Activated naive CD8-positive, alpha-beta T cell treated with anti-CD3 and anti-CD28 coated beads for 36 hours (primary cell): ENCODE data around the gene PARP8. TPM values are rescaled to one million over a fixed set of nuclear protein-coding genes. Genes with fewer than 3 reads are reported as not detected.
A peak's percentile ranks its signal among the peaks of the same experiment; 100 is the strongest.
"Not testable (repeated sequence)": the region's sequence is repeated elsewhere in the genome, so short reads cannot be mapped to it uniquely, and the experiment has no call there.

Experiments used
- DNase-seq: peaks from one replicate; pipeline ENCODE4 v3.0.0; 2021
- H3K27ac Mint-ChIP-seq: one replicate; pipeline ENCODE4 v1.8.0; 2022; ENCODE audit warnings: mild to moderate bottlenecking, moderate library complexity, mixed read lengths
- H3K27me3 Mint-ChIP-seq: one replicate; pipeline ENCODE4 v1.8.0; 2022; ENCODE audit warnings: mild to moderate bottlenecking, mixed read lengths
- H3K36me3 Mint-ChIP-seq: one replicate; pipeline ENCODE4 v1.8.0; 2021; ENCODE audit warnings: mild to moderate bottlenecking, mixed read lengths
- H3K4me1 Mint-ChIP-seq: one replicate; pipeline ENCODE4 v1.8.0; 2021; ENCODE audit warnings: mixed read lengths
- H3K4me3 Mint-ChIP-seq: one replicate; pipeline ENCODE4 v1.8.0; 2022; ENCODE audit warnings: mild to moderate bottlenecking, moderate library complexity, mixed read lengths
- H3K9me3 Mint-ChIP-seq: one replicate; pipeline ENCODE4 v1.8.0; 2022; ENCODE audit warnings: mixed read lengths
- total RNA-seq, 2 experiments: library from RNA; stranded (reverse); gene quantifications; one replicate each; pipeline ENCODE4 v1.2.3, GENCODE V29; 2021

PARP8 gene
- 10 to 100 TPM; 41.0 to 43.6 TPM for total RNA-seq

- peaks cover 34% of the 10 kb centered on the region for H3K4me1 Mint-ChIP-seq
- H3K27ac Mint-ChIP-seq, result peak within 1 kb of the TSS; percentile 100
- no peaks in the 10 kb centered on the region for H3K27me3 Mint-ChIP-seq
- H3K4me3 Mint-ChIP-seq, result peak within 1 kb of the TSS; percentile 99
- H3K9me3 Mint-ChIP-seq, result peaks cover under 1% of the 10 kb centered on the region
- peak; percentile 63 for DNase-seq
- peaks cover 19% of the 10 kb centered on the region for H3K36me3 Mint-ChIP-seq
Measured at GRCh38 chr5:50666261-50667022, at the start of gene PARP8. Gene PARP8, plus strand, starts transcription at chr5:50666637. Its CDS starts 459 bp downstream, at chr5:50667096.

GRCh38 chr5:50623666-50624065 is 42.8 kb upstream of the PARP8 start:
- Mint-ChIP-seq H3K27me3 (no peaks in the 10 kb centered on the region), H3K4me3 (no peak overlapping the region), H3K9me3 (peaks cover 11% of the 10 kb centered on the region), H3K4me1 (peaks cover 5% of the 10 kb centered on the region), H3K36me3 (peaks cover 10% of the 10 kb centered on the region), H3K27ac (no peak overlapping the region)
- no peak for DNase-seq

- not testable (repeated sequence) for H3K4me3 Mint-ChIP-seq, H3K27me3 Mint-ChIP-seq
- Mint-ChIP-seq H3K36me3 (peaks cover 15% of the 10 kb centered on the region), H3K9me3 (peaks cover 17% of the 10 kb centered on the region), H3K27ac (peak overlapping the region; percentile 54), H3K4me1 (peaks cover 51% of the 10 kb centered on the region)
- peak; percentile 12 for DNase-seq
Measured at GRCh38 chr5:50634866-50635265, 31.6 kb upstream of the PARP8 start.

GRCh38 chr5:50637576-50637975 is 28.9 kb upstream of the PARP8 start:
- H3K4me3 Mint-ChIP-seq, result peak overlapping the region; percentile 24
- H3K27me3 Mint-ChIP-seq, H3K9me3 Mint-ChIP-seq, DNase-seq: not testable (repeated sequence)
- H3K36me3 Mint-ChIP-seq, result peaks cover 11% of the 10 kb centered on the region
- peak overlapping the region; percentile 40 for H3K27ac Mint-ChIP-seq
- H3K4me1 Mint-ChIP-seq, result peaks cover 45% of the 10 kb centered on the region

- no peak overlapping the region for H3K4me3 Mint-ChIP-seq
- H3K27ac Mint-ChIP-seq, result no peak overlapping the region
- H3K27me3 Mint-ChIP-seq, result no peaks in the 10 kb centered on the region
- no peaks in the 10 kb centered on the region for H3K36me3 Mint-ChIP-seq
- H3K4me1 Mint-ChIP-seq, result peaks cover 27% of the 10 kb centered on the region
- H3K9me3 Mint-ChIP-seq, result peaks cover 2% of the 10 kb centered on the region
- no peak for DNase-seq
Measured at GRCh38 chr5:50646591-50646990, 19.8 kb upstream of the PARP8 start.

GRCh38 chr5:50647726-50648125 is 18.7 kb upstream of the PARP8 start:
- Mint-ChIP-seq H3K4me1 (peaks cover 25% of the 10 kb centered on the region), H3K9me3 (no peaks in the 10 kb centered on the region), H3K27me3 (no peaks in the 10 kb centered on the region), H3K4me3 (no peak overlapping the region), H3K36me3 (no peaks in the 10 kb centered on the region), H3K27ac (no peak overlapping the region)
- DNase-seq, result no peak

GRCh38 chr5:50653946-50654345 is 12.5 kb upstream of the PARP8 start:
- no peak for DNase-seq
- Mint-ChIP-seq H3K36me3 (no peaks in the 10 kb centered on the region), H3K27me3 (no peaks in the 10 kb centered on the region), H3K27ac (no peak overlapping the region), H3K9me3 (no peaks in the 10 kb centered on the region), H3K4me1 (peaks cover 12% of the 10 kb centered on the region), H3K4me3 (no peak overlapping the region)

- no peaks in the 10 kb centered on the region for H3K36me3 Mint-ChIP-seq
- H3K27me3 Mint-ChIP-seq, result no peaks in the 10 kb centered on the region
- H3K27ac Mint-ChIP-seq, result no peak overlapping the region
- H3K9me3 Mint-ChIP-seq, result no peaks in the 10 kb centered on the region
- no peak for DNase-seq
- H3K4me1 Mint-ChIP-seq, result peaks cover 10% of the 10 kb centered on the region
- no peak overlapping the region for H3K4me3 Mint-ChIP-seq
Measured at GRCh38 chr5:50655067-50655809, 11.2 kb upstream of the PARP8 start.

- DNase-seq, result no peak
- H3K27ac Mint-ChIP-seq, result no peak overlapping the region
- no peak overlapping the region for H3K4me3 Mint-ChIP-seq
- H3K9me3 Mint-ChIP-seq, result no peaks in the 10 kb centered on the region
- H3K27me3 Mint-ChIP-seq, result no peaks in the 10 kb centered on the region
- H3K36me3 Mint-ChIP-seq, result no peaks in the 10 kb centered on the region
- peaks cover 10% of the 10 kb centered on the region for H3K4me1 Mint-ChIP-seq
Measured at GRCh38 chr5:50655810-50656205, 10.6 kb upstream of the PARP8 start.

- peaks cover 3% of the 10 kb centered on the region for H3K9me3 Mint-ChIP-seq
- no peaks in the 10 kb centered on the region for H3K27me3 Mint-ChIP-seq
- no peak overlapping the region for H3K4me3 Mint-ChIP-seq
- no peaks in the 10 kb centered on the region for H3K36me3 Mint-ChIP-seq
- peaks cover 10% of the 10 kb centered on the region for H3K4me1 Mint-ChIP-seq
- DNase-seq, result no peak
- H3K27ac Mint-ChIP-seq, result no peak overlapping the region
Measured at GRCh38 chr5:50657044-50657443, 9.4 kb upstream of the PARP8 start.

GRCh38 chr5:50658246-50658645 is 8.2 kb upstream of the PARP8 start:
- Mint-ChIP-seq H3K4me1 (peaks cover 11% of the 10 kb centered on the region), H3K27ac (no peak overlapping the region), H3K36me3 (no peaks in the 10 kb centered on the region), H3K27me3 (no peaks in the 10 kb centered on the region), H3K4me3 (no peak overlapping the region), H3K9me3 (peaks cover 3% of the 10 kb centered on the region)
- DNase-seq, result no peak

GRCh38 chr5:50663636-50664035 is 2.8 kb upstream of the PARP8 start:
- peaks cover 3% of the 10 kb centered on the region for H3K9me3 Mint-ChIP-seq
- no peak overlapping the region for H3K4me3 Mint-ChIP-seq
- no peak overlapping the region for H3K27ac Mint-ChIP-seq
- H3K4me1 Mint-ChIP-seq, result peaks cover 18% of the 10 kb centered on the region
- H3K27me3 Mint-ChIP-seq, result no peaks in the 10 kb centered on the region
- DNase-seq, result no peak
- H3K36me3 Mint-ChIP-seq, result peaks cover 11% of the 10 kb centered on the region

GRCh38 chr5:50665091-50665490 is 1.3 kb upstream of the PARP8 start:
- peaks cover 3% of the 10 kb centered on the region for H3K9me3 Mint-ChIP-seq

GRCh38 chr5:50665761-50666202 is 655 bp upstream of the PARP8 start:
- H3K36me3 Mint-ChIP-seq, result peaks cover 15% of the 10 kb centered on the region
- peaks cover 29% of the 10 kb centered on the region for H3K4me1 Mint-ChIP-seq

More at GRCh38 chr5:50665091-50665490, 1.3 kb upstream of the PARP8 start:
- peaks cover 15% of the 10 kb centered on the region for H3K36me3 Mint-ChIP-seq
- H3K27me3 Mint-ChIP-seq, result no peaks in the 10 kb centered on the region
- peak overlapping the region; percentile 94 for H3K4me3 Mint-ChIP-seq
- DNase-seq, result no peak
- peak overlapping the region; percentile 96 for H3K27ac Mint-ChIP-seq
- H3K4me1 Mint-ChIP-seq, result peaks cover 25% of the 10 kb centered on the region

GRCh38 chr5:50667023-50667652 is 701 bp downstream of the PARP8 start:
- Mint-ChIP-seq H3K4me1 (peaks cover 38% of the 10 kb centered on the region), H3K4me3 (peak overlapping the region; percentile 99), H3K27me3 (no peaks in the 10 kb centered on the region), H3K9me3 (no peaks in the 10 kb centered on the region), H3K27ac (peak overlapping the region; percentile 100), H3K36me3 (peaks cover 19% of the 10 kb centered on the region)
- no peak for DNase-seq

More at GRCh38 chr5:50665761-50666202, 655 bp upstream of the PARP8 start:
- not testable (repeated sequence) for H3K27me3 Mint-ChIP-seq, H3K9me3 Mint-ChIP-seq
- Mint-ChIP-seq H3K27ac (peak overlapping the region; percentile 96), H3K4me3 (peak overlapping the region; percentile 94)
- peak; percentile 43 for DNase-seq
